Erythroblast (primary cell): ENCODE results near the gene C22orf31.
"Not testable (repeated sequence)": the region's sequence is repeated elsewhere in the genome, so short reads cannot be mapped to it uniquely, and the experiment has no call there.

Experiments used
- DNase-seq, 2 experiments: peaks; one replicate each; lab custom pipeline; 2025; lab: John Stamatoyannopoulos, UW
- GATA1 ChIP-seq: IDR thresholded peaks from 2 replicates; pipeline ENCODE4 v1.6.1; 2011; ENCODE audit warnings: low read depth, mild to moderate bottlenecking, control low read depth, low read length, moderate library complexity
- POLR2A ChIP-seq: IDR thresholded peaks from 2 replicates; pipeline ENCODE4 v1.6.1; 2011; ENCODE audit warnings: mild to moderate bottlenecking, low read length

C22orf31 gene

GRCh38 chr22:29090039-29090438 is 28.4 kb upstream of the C22orf31 start:
- no peak for DNase-seq
- TF ChIP-seq POLR2A (no peak), GATA1 (no peak)

GRCh38 chr22:29089507-29089906 is 27.9 kb upstream of the C22orf31 start:
- TF ChIP-seq GATA1 (no peak), POLR2A (no peak)
- DNase-seq = peak; percentile 45 to 80

GRCh38 chr22:29088809-29089208 is 27.2 kb upstream of the C22orf31 start:
- peak; percentile 49 to 53 for DNase-seq
- TF ChIP-seq GATA1 (no peak), POLR2A (no peak)

GRCh38 chr22:29087012-29087411 is 25.4 kb upstream of the C22orf31 start:
- no peak for DNase-seq
- no peak for TF ChIP-seq GATA1
- no peak for TF ChIP-seq POLR2A

GRCh38 chr22:29083933-29084591 is 22.4 kb upstream of the C22orf31 start:
- TF ChIP-seq GATA1 (no peak), POLR2A (no peak)
- DNase-seq = no peak

- not testable (repeated sequence) for DNase-seq
Observed at GRCh38 chr22:29083576-29083932, 21.9 kb upstream of the C22orf31 start.

- no peak for DNase-seq
- TF ChIP-seq GATA1 = no peak
- TF ChIP-seq POLR2A = no peak
Observed at GRCh38 chr22:29082826-29083545, 21.4 kb upstream of the C22orf31 start.

GRCh38 chr22:29081517-29082236 is 20.0 kb upstream of the C22orf31 start:
- no peak for DNase-seq

GRCh38 chr22:29080106-29080975 is 18.7 kb upstream of the C22orf31 start:
- TF ChIP-seq GATA1 (no peak), POLR2A (no peak)

More at GRCh38 chr22:29081517-29082236, 20.0 kb upstream of the C22orf31 start:
- no peak for TF ChIP-seq POLR2A
- TF ChIP-seq GATA1 = no peak

GRCh38 chr22:29079218-29079901 is 17.7 kb upstream of the C22orf31 start:
- TF ChIP-seq GATA1 (no peak), POLR2A (no peak)
- DNase-seq = peak; percentile 43 to 67

More at GRCh38 chr22:29080106-29080975, 18.7 kb upstream of the C22orf31 start:
- no peak for DNase-seq

- no peak for DNase-seq
- TF ChIP-seq GATA1 (no peak), POLR2A (no peak)
Observed at GRCh38 chr22:29078869-29079207, 17.2 kb upstream of the C22orf31 start.

GRCh38 chr22:29078036-29078868 is 16.6 kb upstream of the C22orf31 start:
- TF ChIP-seq GATA1 = no peak
- TF ChIP-seq POLR2A = no peak
- DNase-seq = no peak
